ENCODE measurements around the gene NADK2.

- no peak for TF ChIP-seq CTCF (IDR thresholded peaks at IDR 0.05 in 2 of 3, conservative IDR thresholded peaks at IDR 0.05 in 1 of 3; ENCODE audit: borderline replicate concordance in 1 of 3, insufficient read depth in 1 of 3, low read depth in 2 of 3, low read length in 2 of 3)
- TF ChIP-seq EZH2 (IDR thresholded peaks at IDR 0.05): no peak
- no peak for TF ChIP-seq POLR2AphosphoS5 (IDR thresholded peaks at IDR 0.05; ENCODE audit: low read depth, low read length)
- TF ChIP-seq CEBPB (IDR thresholded peaks at IDR 0.05; ENCODE audit: low read depth): no peak
- TF ChIP-seq CBX3 (IDR thresholded peaks at IDR 0.05; ENCODE audit: low read depth): no peak
- no peak for TF ChIP-seq EZH2phosphoT487 (IDR thresholded peaks at IDR 0.05; ENCODE audit: borderline replicate concordance)
- no peak for TF ChIP-seq SP1 (IDR thresholded peaks at IDR 0.05; ENCODE audit: low read depth)
- no peak for TF ChIP-seq POLR2A (IDR thresholded peaks at IDR 0.05; ENCODE audit: borderline replicate concordance, extremely low read depth, insufficient read depth, insufficient read length)
Measured at GRCh38 chr5:36237751-36238150, 4.0 kb downstream of the NADK2 start.

Data from HCT116 (cell line).